ENCODE measurements around the gene TMEM40.
A peak's percentile ranks its signal among the peaks of the same experiment; 100 is the strongest.

TMEM40 gene

GRCh38 chr3:12766541-12766940, 7.5 kb upstream of the TMEM40 start:
- no peak for ATAC-seq
- no peak overlapping the region for H3K4me3 Mint-ChIP-seq
- H3K27ac Mint-ChIP-seq: no peak overlapping the region
- H3K36me3 Mint-ChIP-seq: no peaks in the 10 kb centered on the region
- no peaks in the 10 kb centered on the region for H3K4me1 Mint-ChIP-seq
- no peaks in the 10 kb centered on the region for H3K9me3 Mint-ChIP-seq
- H3K27me3 Mint-ChIP-seq: peaks cover 14% of the 10 kb centered on the region

GRCh38 chr3:12764171-12764776, 5.2 kb upstream of the TMEM40 start:
- ATAC-seq: no peak
- Mint-ChIP-seq H3K27ac (no peak overlapping the region), H3K4me1 (peaks cover 13% of the 10 kb centered on the region), H3K9me3 (no peaks in the 10 kb centered on the region), H3K27me3 (peaks cover 33% of the 10 kb centered on the region), H3K36me3 (no peaks in the 10 kb centered on the region), H3K4me3 (no peak overlapping the region)

- Mint-ChIP-seq H3K4me1 (peaks cover 27% of the 10 kb centered on the region), H3K27ac (peak overlapping the region; percentile 26), H3K9me3 (peaks cover 2% of the 10 kb centered on the region), H3K4me3 (no peak overlapping the region), H3K36me3 (no peaks in the 10 kb centered on the region), H3K27me3 (peaks cover 40% of the 10 kb centered on the region)
- ATAC-seq: peak; percentile 57
Measured at GRCh38 chr3:12759693-12760565, 870 bp upstream of the TMEM40 start.

- Mint-ChIP-seq H3K4me1 (peaks cover 29% of the 10 kb centered on the region), H3K36me3 (no peaks in the 10 kb centered on the region), H3K9me3 (peaks cover 2% of the 10 kb centered on the region), H3K4me3 (no peak overlapping the region), H3K27ac (no peak overlapping the region), H3K27me3 (peaks cover 44% of the 10 kb centered on the region)
- peak; percentile 50 for ATAC-seq
Measured at GRCh38 chr3:12758025-12758781, 856 bp downstream of the TMEM40 start.

GRCh38 chr3:12756635-12757034, 2.4 kb downstream of the TMEM40 start:
- Mint-ChIP-seq H3K9me3 (peaks cover 2% of the 10 kb centered on the region), H3K27ac (no peak overlapping the region), H3K36me3 (no peaks in the 10 kb centered on the region), H3K4me3 (no peak overlapping the region), H3K4me1 (peaks cover 40% of the 10 kb centered on the region), H3K27me3 (peaks cover 44% of the 10 kb centered on the region)
- ATAC-seq: no peak

- Mint-ChIP-seq H3K4me3 (no peak overlapping the region), H3K27me3 (peaks cover 40% of the 10 kb centered on the region), H3K27ac (no peak overlapping the region), H3K36me3 (no peaks in the 10 kb centered on the region), H3K9me3 (peaks cover 2% of the 10 kb centered on the region), H3K4me1 (peaks cover 42% of the 10 kb centered on the region)
- ATAC-seq: no peak
Measured at GRCh38 chr3:12756175-12756574, 2.9 kb downstream of the TMEM40 start.

- Mint-ChIP-seq H3K9me3 (peaks cover 2% of the 10 kb centered on the region), H3K27me3 (peaks cover 36% of the 10 kb centered on the region), H3K4me3 (no peak overlapping the region), H3K36me3 (no peaks in the 10 kb centered on the region), H3K4me1 (peaks cover 46% of the 10 kb centered on the region), H3K27ac (no peak overlapping the region)
- ATAC-seq: no peak
Measured at GRCh38 chr3:12755754-12756153, 3.3 kb downstream of the TMEM40 start.

- Mint-ChIP-seq H3K4me3 (no peak overlapping the region), H3K36me3 (no peaks in the 10 kb centered on the region), H3K27ac (no peak overlapping the region), H3K27me3 (peaks cover 25% of the 10 kb centered on the region), H3K9me3 (peaks cover 2% of the 10 kb centered on the region), H3K4me1 (peaks cover 48% of the 10 kb centered on the region)
- no peak for ATAC-seq
Measured at GRCh38 chr3:12754313-12754712, 4.7 kb downstream of the TMEM40 start.

GRCh38 chr3:12753275-12754028, 5.6 kb downstream of the TMEM40 start:
- ATAC-seq: no peak
- H3K27ac Mint-ChIP-seq: no peak overlapping the region

GRCh38 chr3:12752809-12753208, 6.2 kb downstream of the TMEM40 start:
- Mint-ChIP-seq H3K27ac (no peak overlapping the region), H3K4me3 (no peak overlapping the region), H3K4me1 (peaks cover 50% of the 10 kb centered on the region), H3K9me3 (peaks cover 2% of the 10 kb centered on the region), H3K36me3 (no peaks in the 10 kb centered on the region), H3K27me3 (peaks cover 33% of the 10 kb centered on the region)
- ATAC-seq: peak; percentile 14

More at GRCh38 chr3:12753275-12754028, 5.6 kb downstream of the TMEM40 start:
- H3K4me1 Mint-ChIP-seq: peaks cover 50% of the 10 kb centered on the region
- peaks cover 26% of the 10 kb centered on the region for H3K27me3 Mint-ChIP-seq
- no peak overlapping the region for H3K4me3 Mint-ChIP-seq
- H3K36me3 Mint-ChIP-seq: no peaks in the 10 kb centered on the region
- peaks cover 2% of the 10 kb centered on the region for H3K9me3 Mint-ChIP-seq

GRCh38 chr3:12752102-12752501, 7.0 kb downstream of the TMEM40 start:
- Mint-ChIP-seq H3K4me3 (no peak overlapping the region), H3K9me3 (peaks cover 2% of the 10 kb centered on the region), H3K27me3 (peaks cover 33% of the 10 kb centered on the region), H3K4me1 (peaks cover 50% of the 10 kb centered on the region), H3K27ac (no peak overlapping the region), H3K36me3 (no peaks in the 10 kb centered on the region)
- ATAC-seq: no peak

GRCh38 chr3:12751571-12751970, 7.5 kb downstream of the TMEM40 start:
- Mint-ChIP-seq H3K4me1 (peaks cover 46% of the 10 kb centered on the region), H3K4me3 (no peak overlapping the region), H3K36me3 (no peaks in the 10 kb centered on the region), H3K27ac (no peak overlapping the region), H3K27me3 (peaks cover 28% of the 10 kb centered on the region), H3K9me3 (peaks cover under 1% of the 10 kb centered on the region)
- no peak for ATAC-seq

GRCh38 chr3:12750658-12751071, 8.4 kb downstream of the TMEM40 start:
- Mint-ChIP-seq H3K9me3 (no peaks in the 10 kb centered on the region), H3K36me3 (no peaks in the 10 kb centered on the region), H3K27me3 (peaks cover 20% of the 10 kb centered on the region), H3K27ac (peak overlapping the region; percentile 61), H3K4me1 (peaks cover 44% of the 10 kb centered on the region), H3K4me3 (no peak overlapping the region)
- peak; percentile 82 for ATAC-seq

GRCh38 chr3:12750223-12750622, 8.8 kb downstream of the TMEM40 start:
- Mint-ChIP-seq H3K9me3 (no peaks in the 10 kb centered on the region), H3K27me3 (peaks cover 15% of the 10 kb centered on the region), H3K36me3 (no peaks in the 10 kb centered on the region), H3K4me3 (no peak overlapping the region), H3K4me1 (peaks cover 43% of the 10 kb centered on the region), H3K27ac (peak overlapping the region; percentile 61)
- no peak for ATAC-seq

GRCh38 chr3:12748477-12748876, 10.6 kb downstream of the TMEM40 start:
- H3K9me3 Mint-ChIP-seq: no peaks in the 10 kb centered on the region
- no peaks in the 10 kb centered on the region for H3K36me3 Mint-ChIP-seq
- ATAC-seq: no peak
- no peak overlapping the region for H3K27ac Mint-ChIP-seq
- H3K4me3 Mint-ChIP-seq: no peak overlapping the region
- peaks cover 38% of the 10 kb centered on the region for H3K4me1 Mint-ChIP-seq
- H3K27me3 Mint-ChIP-seq: peaks cover 9% of the 10 kb centered on the region
